GM23338 (cell line): ENCODE results near the gene RNF128. TPM values are rescaled to one million over a fixed set of nuclear protein-coding genes. Genes with fewer than 3 reads are reported as not detected.

ENCODE experiments used
- ATAC-seq: fragments of 200-7000 bp; cut with Tn5 transposase; 3 replicates; pipeline ENCODE4 v1.9.1; 2020
- DNase-seq: peaks from one replicate; pipeline ENCODE4 v3.0.0-alpha.2; 2015; ENCODE audit warnings: low spot score
- H2AFZ ChIP-seq: fragments of 200-600 bp; sonication (generic); 2 replicates; pipeline ENCODE4 v1.8.0; 2016; ENCODE audit warnings: antibody characterized with exemption, mild to moderate bottlenecking, moderate library complexity
- H3F3A ChIP-seq: fragments of 200-600 bp; sonication (generic); replicated peaks from 2 replicates; pipeline ENCODE4 v1.8.0; 2017; ENCODE audit warnings: antibody characterized with exemption, mixed run types, low read depth
- H3K27ac ChIP-seq: fragments of 200-600 bp; sonication (generic); 2 replicates; pipeline ENCODE4 v1.6.1; 2016; ENCODE audit warnings: low read depth
- H3K27me3 ChIP-seq: fragments of 200-600 bp; sonication (generic); 2 replicates; pipeline ENCODE4 v1.8.0; 2016; ENCODE audit warnings: mild to moderate bottlenecking, mixed run types, moderate library complexity; ENCODE audit not compliant: insufficient read depth
- H3K36me3 ChIP-seq: fragments of 200-600 bp; sonication (generic); 2 replicates; pipeline ENCODE4 v1.8.0; 2016; ENCODE audit warnings: mild to moderate bottlenecking; ENCODE audit not compliant: insufficient read depth
- H3K4me1 ChIP-seq: fragments of 200-600 bp; sonication (generic); 2 replicates; pipeline ENCODE4 v1.8.0; 2016; ENCODE audit warnings: mild to moderate bottlenecking, moderate library complexity; ENCODE audit not compliant: insufficient read depth
- H3K4me2 ChIP-seq: fragments of 200-600 bp; sonication (generic); 2 replicates; pipeline ENCODE4 v1.7.1; 2017; ENCODE audit warnings: mixed run types
- H3K4me3 ChIP-seq: fragments of 200-600 bp; sonication (generic); 2 replicates; pipeline ENCODE4 v1.6.1; 2016; ENCODE audit warnings: mixed run types
- H3K79me2 ChIP-seq: fragments of 200-600 bp; sonication (generic); replicated peaks from 2 replicates; pipeline ENCODE4 v1.8.0; 2017; ENCODE audit warnings: mild to moderate bottlenecking; ENCODE audit not compliant: insufficient read depth
- H3K9me2 ChIP-seq: fragments of 200-600 bp; sonication (generic); 2 replicates; pipeline ENCODE4 v1.8.0; 2017; ENCODE audit not compliant: insufficient read depth
- H4K20me1 ChIP-seq: fragments of 200-600 bp; sonication (generic); replicated peaks from 2 replicates; pipeline ENCODE4 v1.8.0; 2017; ENCODE audit warnings: mild to moderate bottlenecking; ENCODE audit not compliant: insufficient read depth
- H3K27ac Mint-ChIP-seq: 2 replicates; pipeline ENCODE4 v1.8.0; 2020; ENCODE audit warnings: inconsistent platforms, mild to moderate bottlenecking, moderate library complexity, mixed read lengths
- H3K27me3 Mint-ChIP-seq: 3 replicates; pipeline ENCODE4 v1.8.0; 2022; ENCODE audit warnings: low read depth, mild to moderate bottlenecking, moderate library complexity, mixed read lengths, inconsistent platforms; ENCODE audit not compliant: insufficient read depth, poor library complexity
- H3K36me3 Mint-ChIP-seq: 3 replicates; pipeline ENCODE4 v1.8.0; 2021; ENCODE audit warnings: low read depth, mild to moderate bottlenecking, inconsistent platforms, moderate library complexity, mixed read lengths
- H3K4me1 Mint-ChIP-seq: 3 replicates; pipeline ENCODE4 v1.8.0; 2020; ENCODE audit warnings: mild to moderate bottlenecking, inconsistent platforms, mixed read lengths
- H3K4me3 Mint-ChIP-seq: 3 replicates; pipeline ENCODE4 v1.8.0; 2021; ENCODE audit warnings: moderate library complexity, mild to moderate bottlenecking, inconsistent platforms, mixed read lengths
- H3K9me3 Mint-ChIP-seq: 3 replicates; pipeline ENCODE4 v1.8.0; 2020; ENCODE audit warnings: moderate library complexity, mild to moderate bottlenecking, inconsistent platforms, mixed read lengths
- CREB1 ChIP-seq: fragments of 250-450 bp; sonication (Bioruptor Pico); IDR thresholded peaks from 2 replicates; pipeline ENCODE4 v1.5.0; 2020; ENCODE audit warnings: low read depth, mild to moderate bottlenecking, moderate library complexity
- ETS1 ChIP-seq: IDR thresholded peaks from 2 replicates; pipeline ENCODE4 v1.6.1; 2016; ENCODE audit warnings: antibody characterized with exemption
- EZH2 ChIP-seq: fragments of 200-600 bp; sonication (generic); IDR thresholded peaks from one replicate; pipeline ENCODE4 v1.8.0; 2017; ENCODE audit warnings: antibody characterized with exemption, mild to moderate bottlenecking, low read depth; ENCODE audit not compliant: unreplicated experiment
- EZH2phosphoT487 ChIP-seq: fragments of 200-600 bp; sonication (generic); IDR thresholded peaks from one replicate; pipeline ENCODE4 v1.8.1; 2018; ENCODE audit warnings: antibody characterized with exemption; ENCODE audit not compliant: unreplicated experiment
- JUNB ChIP-seq: IDR thresholded peaks from one replicate; pipeline ENCODE4 v1.6.1; 2016; ENCODE audit warnings: antibody characterized with exemption; ENCODE audit not compliant: unreplicated experiment
- STAT1 ChIP-seq: IDR thresholded peaks from one replicate; pipeline ENCODE4 v1.6.1; 2016; ENCODE audit warnings: antibody characterized with exemption; ENCODE audit not compliant: unreplicated experiment
- ZNF114 ChIP-seq: fragments of 250-450 bp; sonication (Bioruptor Pico); IDR thresholded peaks from 2 replicates; pipeline ENCODE4 v1.5.0; 2020; ENCODE audit warnings: mild to moderate bottlenecking, moderate library complexity
- ZNF462 ChIP-seq: fragments of 250-450 bp; sonication (Bioruptor Pico); IDR thresholded peaks from 2 replicates; pipeline ENCODE4 v1.5.0; 2020; ENCODE audit warnings: mild to moderate bottlenecking, moderate library complexity
- polyA plus RNA-seq: library from polyadenylated mRNA; unstranded; fragments of >200 nt; fragmentation: Nextera tagmentation; extraction: Ambion mirVana; gene quantifications from 2 replicates; pipeline ENCODE4 v1.2.1, GENCODE V29; 2016
- total RNA-seq: library from RNA; depleted of rRNA; stranded (reverse); fragments of >200 nt; shearing (Covaris generic); gene quantifications from 2 replicates; pipeline ENCODE4 v1.2.3, GENCODE V29; 2014
- TF ChIP-seq, protein P1 (sequence below), 2 experiments: fragments of 200-600 bp in 1 of 2; sonication (generic) in 1 of 2; conservative IDR thresholded peaks; 2 replicates each; pipeline versions ENCODE4 v1.5.1 to v1.6.1; 2016 to 2017; ENCODE audit warnings: antibody characterized with exemption in 2 of 2, low read depth in 2 of 2, mild to moderate bottlenecking in 2 of 2, moderate library complexity in 1 of 2

The RNF128 gene
- total and polyA plus RNA-seq, 2 experiments from 2014 or later: 1.2 to 3.2 TPM

DNA sequence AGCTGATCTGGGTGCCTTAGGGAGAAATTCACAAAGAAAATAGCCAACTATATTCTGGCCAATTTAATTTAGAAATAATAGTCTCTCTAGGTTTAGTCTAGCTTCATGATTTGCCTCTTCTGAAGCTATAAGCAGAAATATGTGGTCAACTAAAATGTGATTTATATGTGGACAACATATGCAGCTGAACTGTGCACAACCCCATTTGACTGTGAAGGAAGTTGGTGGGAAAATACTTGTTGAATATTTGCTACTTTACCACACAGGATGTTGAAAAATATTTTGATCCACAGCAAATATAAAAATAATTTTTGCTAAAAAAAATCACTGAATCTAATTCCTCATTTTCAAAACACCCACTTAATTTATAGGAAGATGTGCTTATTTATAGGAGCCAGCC is 15.7 kb upstream of the RNF128 start:
- no peaks in the 10 kb centered on the region for H3K79me2 ChIP-seq
- no peaks in the 10 kb centered on the region for H4K20me1 ChIP-seq
- Mint-ChIP-seq H3K9me3 (no peaks in the 10 kb centered on the region), H3K4me3 (no peak overlapping the region), H3K36me3 (no peaks in the 10 kb centered on the region), H3K27ac (no peak overlapping the region), H3K4me1 (no peaks in the 10 kb centered on the region; the same call in 2 of the 3 replicates), H3K27me3 (no peaks in the 10 kb centered on the region)
- H3K27me3 ChIP-seq: no peaks in the 10 kb centered on the region
- ATAC-seq: no peak
- no peaks in the 10 kb centered on the region for H3F3A ChIP-seq
- no peaks in the 10 kb centered on the region for H3K4me1 ChIP-seq
- no peak for DNase-seq
- no peaks in the 10 kb centered on the region for H3K36me3 ChIP-seq
- TF ChIP-seq EZH2 (no peak), ETS1 (no peak), JUNB (no peak), CREB1 (CRISPR knock-in tag) (no peak), EZH2phosphoT487 (no peak), STAT1 (no peak), ZNF114 (no peak), ZNF462 (CRISPR knock-in tag) (no peak)
- TF ChIP-seq, protein P1, sequence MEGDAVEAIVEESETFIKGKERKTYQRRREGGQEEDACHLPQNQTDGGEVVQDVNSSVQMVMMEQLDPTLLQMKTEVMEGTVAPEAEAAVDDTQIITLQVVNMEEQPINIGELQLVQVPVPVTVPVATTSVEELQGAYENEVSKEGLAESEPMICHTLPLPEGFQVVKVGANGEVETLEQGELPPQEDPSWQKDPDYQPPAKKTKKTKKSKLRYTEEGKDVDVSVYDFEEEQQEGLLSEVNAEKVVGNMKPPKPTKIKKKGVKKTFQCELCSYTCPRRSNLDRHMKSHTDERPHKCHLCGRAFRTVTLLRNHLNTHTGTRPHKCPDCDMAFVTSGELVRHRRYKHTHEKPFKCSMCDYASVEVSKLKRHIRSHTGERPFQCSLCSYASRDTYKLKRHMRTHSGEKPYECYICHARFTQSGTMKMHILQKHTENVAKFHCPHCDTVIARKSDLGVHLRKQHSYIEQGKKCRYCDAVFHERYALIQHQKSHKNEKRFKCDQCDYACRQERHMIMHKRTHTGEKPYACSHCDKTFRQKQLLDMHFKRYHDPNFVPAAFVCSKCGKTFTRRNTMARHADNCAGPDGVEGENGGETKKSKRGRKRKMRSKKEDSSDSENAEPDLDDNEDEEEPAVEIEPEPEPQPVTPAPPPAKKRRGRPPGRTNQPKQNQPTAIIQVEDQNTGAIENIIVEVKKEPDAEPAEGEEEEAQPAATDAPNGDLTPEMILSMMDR (conservative IDR thresholded peaks at IDR 0.05; ENCODE audit: low read depth in 2 of 2): no peak
- no peak overlapping the region for H3K4me2 ChIP-seq
- H2AFZ ChIP-seq: no peak overlapping the region
- no peak overlapping the region for H3K27ac ChIP-seq
- H3K9me2 ChIP-seq: no peaks in the 10 kb centered on the region
- H3K4me3 ChIP-seq: no peak overlapping the region
